H1 (cell line): ENCODE measurements around the gene ZNF362. TPM values are rescaled to one million over a fixed set of nuclear protein-coding genes. Genes with fewer than 3 reads are reported as not detected.

Experiments
- EP300 ChIP-seq, 2 experiments: IDR thresholded peaks; 1 replicate in 1 of 2; 2 replicates in 1 of 2; pipeline ENCODE4 v1.6.1; 2011 to 2012; ENCODE audit warnings: low read depth in 2 of 2, low read length in 2 of 2, mild to moderate bottlenecking in 2 of 2, borderline replicate concordance in 1 of 2, inconsistent platforms in 1 of 2, moderate library complexity in 1 of 2
- EZH2 ChIP-seq: fragments of 200-600 bp; sonication (generic); IDR thresholded peaks from 2 replicates; pipeline ENCODE4 v1.7.1; 2012; ENCODE audit warnings: low read depth, mild to moderate bottlenecking, moderate library complexity, low read length, inconsistent platforms; ENCODE audit not compliant: severe bottlenecking
- NANOG ChIP-seq: IDR thresholded peaks from 2 replicates; pipeline ENCODE4 v1.6.1; 2011; ENCODE audit warnings: low read length, low read depth, mild to moderate bottlenecking, inconsistent platforms; ENCODE audit not compliant: insufficient read depth, poor library complexity, severe bottlenecking
- PHF8 ChIP-seq: fragments of 200-600 bp; sonication (generic); conservative IDR thresholded peaks from 2 replicates; pipeline ENCODE4 v1.7.1; 2012; ENCODE audit warnings: low read depth, mild to moderate bottlenecking, inconsistent platforms, low read length, moderate library complexity
- RFX5 ChIP-seq: IDR thresholded peaks from 2 replicates; pipeline ENCODE4 v1.6.1; 2011; ENCODE audit warnings: low read depth, low read length, improper control_type of control experiment, borderline replicate concordance
- TAF7 ChIP-seq: optimal IDR thresholded peaks from 2 replicates; pipeline ENCODE3; 2011; ENCODE audit warnings: low read depth, mild to moderate bottlenecking, inconsistent platforms, low read length, moderate library complexity, borderline replicate concordance
- TEAD4 ChIP-seq: IDR thresholded peaks from 2 replicates; pipeline ENCODE4 v1.6.1; 2012; ENCODE audit warnings: low read depth, low read length, inconsistent platforms, mixed read lengths
- polyA plus RNA-seq, 7 experiments: library from polyadenylated mRNA; depleted of rRNA in 3 of 7; stranded (reverse) in 5 of 7; unstranded in 2 of 7; fragments of >200 nt in 5 of 7; fragments of 200-250 nt in 2 of 7; gene quantifications; 1 replicate in 5 of 7; 2 replicates in 1 of 7; 4 replicates in 1 of 7; pipeline versions ENCODE4 v1.2.1 to v1.2.3, GENCODE V29; 2011 to 2013; ENCODE audit warnings: missing spikeins in 2 of 7, mixed read lengths in 2 of 7
- total RNA-seq: library from RNA; stranded (reverse); fragmentation: NEBNext Ultra II Directional; extraction: Animal tissue kit (Norgen Biotek cat#: 25700); gene quantifications from 2 replicates; pipeline ENCODE4 v1.2.1, GENCODE V29; 2021
- TF ChIP-seq, protein P1 (sequence below): fragments of 300-600 bp; sonication (generic); IDR thresholded peaks from 2 replicates; pipeline ENCODE4 v1.7.1; 2012; ENCODE audit warnings: low read length, moderate library complexity, mild to moderate bottlenecking, inconsistent platforms; ENCODE audit not compliant: insufficient replicate concordance
- TF ChIP-seq, protein P2 (sequence below): IDR thresholded peaks from 2 replicates; pipeline ENCODE4 v1.6.1; 2012; ENCODE audit warnings: inconsistent platforms

ZNF362 gene
- total and polyA plus RNA-seq, 2 of the 8 experiments (the other 6 are each of a cell fraction or from before 2014, with no cell fraction given) = 24.2 to 27.8 TPM

DNA sequence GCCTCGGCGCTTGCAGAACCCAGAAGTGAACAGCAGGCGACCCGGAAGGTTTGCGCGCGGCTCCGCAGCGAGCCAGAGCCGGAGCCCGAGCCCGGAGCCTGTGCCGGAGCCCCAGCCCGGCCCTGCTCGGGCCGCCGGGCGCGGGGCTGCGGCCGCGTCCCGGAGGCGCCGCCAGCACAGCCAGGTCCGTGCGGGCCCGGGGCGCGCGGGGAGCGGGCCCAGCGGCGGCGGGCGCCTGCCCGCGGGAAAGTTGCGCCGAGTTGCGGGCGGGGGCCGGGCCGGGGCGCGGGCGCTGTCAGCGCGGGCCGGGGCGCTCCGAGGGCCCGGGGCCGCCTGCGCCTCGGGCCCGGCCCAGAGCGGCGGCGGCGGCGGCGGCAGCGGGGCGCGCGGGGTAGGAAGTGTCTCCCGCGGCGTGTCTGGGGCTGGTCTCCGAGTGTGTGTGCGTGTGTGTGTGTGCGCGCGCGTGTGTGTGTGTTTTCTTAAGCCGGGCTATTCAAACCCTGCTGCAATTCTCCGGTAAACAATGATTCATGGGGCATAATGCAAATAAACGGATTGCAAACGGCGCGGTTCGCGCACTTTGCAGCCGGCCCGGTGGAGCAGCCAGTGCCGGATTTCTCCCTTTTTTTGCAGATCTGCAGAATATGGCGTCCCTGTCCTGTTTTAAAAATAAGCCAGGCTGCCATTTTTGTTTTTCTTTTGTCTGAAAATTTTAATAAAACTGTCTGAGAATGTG, at the start of gene ZNF362 (continued):
- TF ChIP-seq, protein P1, sequence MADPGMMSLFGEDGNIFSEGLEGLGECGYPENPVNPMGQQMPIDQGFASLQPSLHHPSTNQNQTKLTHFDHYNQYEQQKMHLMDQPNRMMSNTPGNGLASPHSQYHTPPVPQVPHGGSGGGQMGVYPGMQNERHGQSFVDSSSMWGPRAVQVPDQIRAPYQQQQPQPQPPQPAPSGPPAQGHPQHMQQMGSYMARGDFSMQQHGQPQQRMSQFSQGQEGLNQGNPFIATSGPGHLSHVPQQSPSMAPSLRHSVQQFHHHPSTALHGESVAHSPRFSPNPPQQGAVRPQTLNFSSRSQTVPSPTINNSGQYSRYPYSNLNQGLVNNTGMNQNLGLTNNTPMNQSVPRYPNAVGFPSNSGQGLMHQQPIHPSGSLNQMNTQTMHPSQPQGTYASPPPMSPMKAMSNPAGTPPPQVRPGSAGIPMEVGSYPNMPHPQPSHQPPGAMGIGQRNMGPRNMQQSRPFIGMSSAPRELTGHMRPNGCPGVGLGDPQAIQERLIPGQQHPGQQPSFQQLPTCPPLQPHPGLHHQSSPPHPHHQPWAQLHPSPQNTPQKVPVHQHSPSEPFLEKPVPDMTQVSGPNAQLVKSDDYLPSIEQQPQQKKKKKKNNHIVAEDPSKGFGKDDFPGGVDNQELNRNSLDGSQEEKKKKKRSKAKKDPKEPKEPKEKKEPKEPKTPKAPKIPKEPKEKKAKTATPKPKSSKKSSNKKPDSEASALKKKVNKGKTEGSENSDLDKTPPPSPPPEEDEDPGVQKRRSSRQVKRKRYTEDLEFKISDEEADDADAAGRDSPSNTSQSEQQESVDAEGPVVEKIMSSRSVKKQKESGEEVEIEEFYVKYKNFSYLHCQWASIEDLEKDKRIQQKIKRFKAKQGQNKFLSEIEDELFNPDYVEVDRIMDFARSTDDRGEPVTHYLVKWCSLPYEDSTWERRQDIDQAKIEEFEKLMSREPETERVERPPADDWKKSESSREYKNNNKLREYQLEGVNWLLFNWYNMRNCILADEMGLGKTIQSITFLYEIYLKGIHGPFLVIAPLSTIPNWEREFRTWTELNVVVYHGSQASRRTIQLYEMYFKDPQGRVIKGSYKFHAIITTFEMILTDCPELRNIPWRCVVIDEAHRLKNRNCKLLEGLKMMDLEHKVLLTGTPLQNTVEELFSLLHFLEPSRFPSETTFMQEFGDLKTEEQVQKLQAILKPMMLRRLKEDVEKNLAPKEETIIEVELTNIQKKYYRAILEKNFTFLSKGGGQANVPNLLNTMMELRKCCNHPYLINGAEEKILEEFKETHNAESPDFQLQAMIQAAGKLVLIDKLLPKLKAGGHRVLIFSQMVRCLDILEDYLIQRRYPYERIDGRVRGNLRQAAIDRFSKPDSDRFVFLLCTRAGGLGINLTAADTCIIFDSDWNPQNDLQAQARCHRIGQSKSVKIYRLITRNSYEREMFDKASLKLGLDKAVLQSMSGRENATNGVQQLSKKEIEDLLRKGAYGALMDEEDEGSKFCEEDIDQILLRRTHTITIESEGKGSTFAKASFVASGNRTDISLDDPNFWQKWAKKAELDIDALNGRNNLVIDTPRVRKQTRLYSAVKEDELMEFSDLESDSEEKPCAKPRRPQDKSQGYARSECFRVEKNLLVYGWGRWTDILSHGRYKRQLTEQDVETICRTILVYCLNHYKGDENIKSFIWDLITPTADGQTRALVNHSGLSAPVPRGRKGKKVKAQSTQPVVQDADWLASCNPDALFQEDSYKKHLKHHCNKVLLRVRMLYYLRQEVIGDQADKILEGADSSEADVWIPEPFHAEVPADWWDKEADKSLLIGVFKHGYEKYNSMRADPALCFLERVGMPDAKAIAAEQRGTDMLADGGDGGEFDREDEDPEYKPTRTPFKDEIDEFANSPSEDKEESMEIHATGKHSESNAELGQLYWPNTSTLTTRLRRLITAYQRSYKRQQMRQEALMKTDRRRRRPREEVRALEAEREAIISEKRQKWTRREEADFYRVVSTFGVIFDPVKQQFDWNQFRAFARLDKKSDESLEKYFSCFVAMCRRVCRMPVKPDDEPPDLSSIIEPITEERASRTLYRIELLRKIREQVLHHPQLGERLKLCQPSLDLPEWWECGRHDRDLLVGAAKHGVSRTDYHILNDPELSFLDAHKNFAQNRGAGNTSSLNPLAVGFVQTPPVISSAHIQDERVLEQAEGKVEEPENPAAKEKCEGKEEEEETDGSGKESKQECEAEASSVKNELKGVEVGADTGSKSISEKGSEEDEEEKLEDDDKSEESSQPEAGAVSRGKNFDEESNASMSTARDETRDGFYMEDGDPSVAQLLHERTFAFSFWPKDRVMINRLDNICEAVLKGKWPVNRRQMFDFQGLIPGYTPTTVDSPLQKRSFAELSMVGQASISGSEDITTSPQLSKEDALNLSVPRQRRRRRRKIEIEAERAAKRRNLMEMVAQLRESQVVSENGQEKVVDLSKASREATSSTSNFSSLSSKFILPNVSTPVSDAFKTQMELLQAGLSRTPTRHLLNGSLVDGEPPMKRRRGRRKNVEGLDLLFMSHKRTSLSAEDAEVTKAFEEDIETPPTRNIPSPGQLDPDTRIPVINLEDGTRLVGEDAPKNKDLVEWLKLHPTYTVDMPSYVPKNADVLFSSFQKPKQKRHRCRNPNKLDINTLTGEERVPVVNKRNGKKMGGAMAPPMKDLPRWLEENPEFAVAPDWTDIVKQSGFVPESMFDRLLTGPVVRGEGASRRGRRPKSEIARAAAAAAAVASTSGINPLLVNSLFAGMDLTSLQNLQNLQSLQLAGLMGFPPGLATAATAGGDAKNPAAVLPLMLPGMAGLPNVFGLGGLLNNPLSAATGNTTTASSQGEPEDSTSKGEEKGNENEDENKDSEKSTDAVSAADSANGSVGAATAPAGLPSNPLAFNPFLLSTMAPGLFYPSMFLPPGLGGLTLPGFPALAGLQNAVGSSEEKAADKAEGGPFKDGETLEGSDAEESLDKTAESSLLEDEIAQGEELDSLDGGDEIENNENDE = no peak
- TF ChIP-seq TEAD4 (no peak), TAF7 (peak; percentile 26), EP300 (IDR thresholded peaks at IDR 0.05; ENCODE audit: borderline replicate concordance in 1 of 2, low read depth in 2 of 2, low read length in 2 of 2) (no peak), EZH2 (no peak), NANOG (no peak), PHF8 (peak; percentile 42; the same call in 1 of the 2 replicates), RFX5 (no peak)
- TF ChIP-seq, protein P2, sequence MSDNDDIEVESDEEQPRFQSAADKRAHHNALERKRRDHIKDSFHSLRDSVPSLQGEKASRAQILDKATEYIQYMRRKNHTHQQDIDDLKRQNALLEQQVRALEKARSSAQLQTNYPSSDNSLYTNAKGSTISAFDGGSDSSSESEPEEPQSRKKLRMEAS = no peak
